ENCODE measurements around the gene EFCAB11. TPM values are rescaled to one million over a fixed set of nuclear protein-coding genes. Genes with fewer than 3 reads are reported as not detected.

Gene EFCAB11
- polyA plus RNA-seq, 1 donor = 4.8 TPM

- DNase-seq = no peak
Observed at GRCh38 chr14:89865153-89865552, 89.4 kb downstream of the EFCAB11 start.

- DNase-seq = no peak
Observed at GRCh38 chr14:89862856-89863255, 91.7 kb downstream of the EFCAB11 start.

DNA sequence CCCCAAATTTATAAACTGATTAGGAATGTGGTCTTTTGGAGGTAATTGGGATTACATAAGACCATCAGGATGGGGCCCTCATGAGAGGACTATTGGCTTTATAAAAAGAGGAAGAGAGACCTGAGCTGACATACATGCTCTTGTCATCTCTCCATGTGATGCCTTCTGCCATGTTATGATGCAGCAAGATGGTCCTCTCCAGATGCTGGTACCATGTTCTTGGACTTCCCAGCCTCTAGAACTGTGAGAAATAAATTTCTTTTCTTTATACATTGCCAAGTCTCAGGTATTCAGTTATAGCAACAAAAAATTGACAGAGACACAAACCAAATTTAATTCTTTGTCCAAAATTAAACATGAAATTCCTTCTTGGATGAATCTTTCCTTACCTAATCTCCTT lies 92.9 kb downstream of the EFCAB11 start:
- no peak for DNase-seq

GRCh38 chr14:89858089-89858488 lies 96.4 kb downstream of the EFCAB11 start:
- no peak for DNase-seq

GRCh38 chr14:89856871-89857345 lies 97.6 kb downstream of the EFCAB11 start:
- DNase-seq = no peak

- DNase-seq = no peak
Observed at GRCh38 chr14:89855961-89856656, 98.4 kb downstream of the EFCAB11 start.

DNA sequence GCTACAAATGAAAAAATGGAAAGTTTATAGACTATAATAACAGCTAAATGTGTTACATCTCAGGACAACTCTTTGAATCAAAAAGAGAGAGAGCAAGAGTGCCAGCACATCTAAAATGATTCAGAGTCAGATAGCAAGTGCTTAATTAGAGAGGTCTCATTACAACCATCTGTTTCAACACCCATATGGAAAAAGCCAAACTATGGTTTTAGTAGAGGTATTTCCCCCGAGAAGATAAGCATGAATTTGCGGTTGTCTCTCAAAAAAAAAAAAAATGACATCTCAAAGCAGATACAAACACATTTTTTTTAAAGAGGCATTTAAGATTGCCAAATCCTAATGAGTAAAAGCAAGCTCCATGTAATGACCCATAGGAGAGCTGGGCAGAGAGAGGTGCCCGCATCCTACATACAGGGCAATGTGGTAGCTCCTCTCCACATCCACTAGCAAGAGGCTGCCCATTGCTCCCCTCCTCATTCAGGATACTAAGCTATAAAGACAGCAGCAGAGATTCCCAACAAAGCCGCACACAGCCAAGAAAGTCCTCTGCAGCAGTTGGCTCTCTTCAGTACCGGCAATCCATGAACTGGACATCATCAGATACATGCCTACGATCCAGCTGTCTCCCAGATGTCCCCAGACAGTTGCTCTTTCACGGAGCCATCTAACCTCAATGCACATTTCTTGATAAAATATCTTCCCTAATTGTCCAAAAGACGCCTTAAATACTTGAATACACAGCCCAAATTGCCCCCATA lies 100.4 kb downstream of the EFCAB11 start:
- no peak for DNase-seq

- no peak for DNase-seq
Observed at GRCh38 chr14:89851106-89851505, 103.4 kb downstream of the EFCAB11 start.

GRCh38 chr14:89849931-89850330 lies 104.6 kb downstream of the EFCAB11 start:
- no peak for DNase-seq

DNA sequence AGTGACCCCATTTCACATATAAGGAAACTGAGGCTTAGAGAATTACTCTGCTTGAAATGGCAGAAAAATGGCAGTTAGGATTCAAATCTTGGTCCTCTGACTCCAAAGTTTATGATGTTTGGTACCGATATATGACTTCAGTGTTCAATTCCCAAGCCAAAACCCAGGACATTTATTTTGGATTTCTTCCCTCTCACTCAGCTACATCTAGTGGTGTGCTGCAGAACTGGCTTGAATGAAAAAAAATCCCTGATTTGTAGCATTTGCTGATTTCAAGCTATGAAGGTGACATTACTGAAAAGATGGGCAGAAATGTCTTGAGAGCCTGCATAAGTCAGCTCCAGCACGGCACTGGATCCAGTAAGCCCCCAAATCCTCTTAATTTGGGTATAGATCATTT lies 106.4 kb downstream of the EFCAB11 start:
- DNase-seq = no peak

DNA sequence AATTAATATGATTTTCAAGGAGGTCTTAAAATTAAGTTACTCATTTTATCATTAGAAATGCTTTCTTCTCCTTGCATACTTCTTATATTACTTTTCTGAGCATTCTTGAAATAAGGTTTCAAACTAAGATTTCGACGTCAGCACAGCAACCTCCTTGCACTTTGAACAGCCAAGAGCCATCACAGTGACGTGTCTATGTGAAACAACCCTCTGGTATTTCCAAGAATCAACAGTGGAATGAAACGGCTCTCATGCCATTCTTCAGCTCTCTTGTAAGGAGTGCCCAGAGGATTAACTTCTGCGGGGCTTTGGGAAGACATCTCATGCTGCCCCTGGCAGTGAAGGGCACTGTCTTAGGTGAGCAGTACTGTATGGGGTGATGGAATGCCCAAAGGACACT lies 109.2 kb downstream of the EFCAB11 start:
- no peak for DNase-seq

DNA sequence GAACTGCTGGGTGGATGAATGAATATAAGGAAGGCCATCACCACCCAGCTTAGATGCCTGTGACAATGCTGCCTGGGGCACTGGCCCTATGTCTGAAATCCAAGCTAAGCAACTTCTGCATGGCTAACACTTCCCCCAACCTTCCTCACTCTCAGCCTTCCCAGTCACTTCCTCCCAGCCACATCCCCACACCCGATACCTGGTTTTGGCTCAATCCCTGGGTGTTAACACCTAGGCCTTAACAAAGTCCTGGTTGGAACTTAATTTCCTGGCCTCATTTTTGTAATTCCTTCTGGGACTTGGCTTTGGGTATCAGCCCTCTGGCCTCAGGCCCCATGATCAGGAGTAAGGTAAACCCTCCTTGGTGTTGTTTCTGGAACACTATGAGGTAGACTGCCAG lies 110.0 kb downstream of the EFCAB11 start:
- DNase-seq = no peak

DNA sequence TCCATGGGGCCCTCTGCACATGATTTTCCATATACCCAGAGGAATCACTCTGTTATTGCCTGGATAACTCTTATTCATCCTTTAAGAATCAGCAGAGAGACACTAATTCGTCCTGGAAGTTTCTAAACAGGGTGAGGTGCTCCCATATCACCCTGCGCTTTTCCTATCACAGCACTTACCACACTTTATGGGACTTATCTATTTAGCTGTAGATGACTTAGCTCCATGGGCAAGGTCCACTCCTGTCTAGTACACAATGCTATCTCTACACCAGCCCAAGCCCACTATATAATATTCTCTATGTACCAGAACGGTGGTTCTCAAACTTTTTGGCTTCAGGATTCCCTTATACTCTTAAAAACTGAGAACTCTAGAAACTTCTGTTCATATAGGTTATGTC lies 111.7 kb downstream of the EFCAB11 start:
- DNase-seq = no peak

GRCh38 chr14:89841851-89842250 lies 112.7 kb downstream of the EFCAB11 start:
- DNase-seq = no peak

- no peak for DNase-seq
Observed at GRCh38 chr14:89836830-89837469, 117.6 kb downstream of the EFCAB11 start.

- no peak for DNase-seq
Observed at GRCh38 chr14:89833661-89834060, 120.9 kb downstream of the EFCAB11 start.

DNA sequence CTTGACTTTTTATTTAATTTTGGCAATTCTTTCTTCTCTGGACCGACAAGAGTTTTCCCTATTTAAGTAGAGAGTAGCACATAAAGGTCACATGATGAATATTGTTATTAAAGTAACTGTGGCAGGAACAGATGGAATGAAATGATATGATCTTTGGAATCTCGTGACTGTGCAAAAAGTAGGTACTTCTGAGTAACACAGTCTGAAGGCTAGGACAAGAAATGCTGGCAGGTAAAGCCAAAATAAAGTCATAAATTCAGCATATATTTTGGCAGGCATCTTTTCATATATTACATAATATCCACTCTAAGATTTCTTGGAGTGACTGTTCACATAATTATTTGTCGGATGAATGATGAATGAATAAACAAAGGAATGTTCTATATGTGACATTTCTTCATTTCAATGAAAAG lies 121.4 kb downstream of the EFCAB11 start:
- no peak for DNase-seq

DNA sequence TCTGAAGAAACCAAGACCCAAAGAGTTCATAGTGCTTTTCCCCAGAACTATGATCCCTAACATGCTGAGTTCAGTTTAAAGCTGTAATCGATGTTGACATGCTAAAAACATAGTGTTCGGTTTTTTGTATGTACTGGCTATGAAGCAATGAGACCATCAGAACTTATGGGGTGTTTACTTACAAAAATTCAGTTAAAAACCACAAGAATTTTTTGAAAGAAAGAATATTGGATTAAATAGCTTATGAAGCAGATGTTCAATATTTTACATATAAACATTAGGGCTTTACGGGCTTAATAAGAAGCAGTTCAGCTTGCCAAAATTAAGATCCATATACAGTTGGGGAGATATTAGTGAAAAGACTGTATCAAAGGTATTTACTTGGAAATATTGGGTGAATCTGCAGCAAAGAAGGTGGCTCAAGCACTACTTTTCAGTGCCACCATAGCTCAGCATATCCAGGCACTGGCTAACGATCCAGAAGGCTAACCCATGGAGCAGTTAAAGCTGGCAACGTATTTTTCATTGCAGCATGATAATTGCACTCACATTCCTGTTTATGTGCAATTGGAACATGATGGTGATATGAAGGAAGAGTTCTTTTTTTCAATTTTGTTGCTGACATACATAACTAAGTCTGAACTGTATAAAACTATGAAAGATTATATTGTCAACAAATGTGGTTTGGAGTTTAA lies 125.9 kb downstream of the EFCAB11 start:
- DNase-seq = no peak

- DNase-seq = no peak
Observed at GRCh38 chr14:89827265-89827664, 127.3 kb downstream of the EFCAB11 start.

- DNase-seq = no peak
Observed at GRCh38 chr14:89826596-89826995, 127.9 kb downstream of the EFCAB11 start.

DNA sequence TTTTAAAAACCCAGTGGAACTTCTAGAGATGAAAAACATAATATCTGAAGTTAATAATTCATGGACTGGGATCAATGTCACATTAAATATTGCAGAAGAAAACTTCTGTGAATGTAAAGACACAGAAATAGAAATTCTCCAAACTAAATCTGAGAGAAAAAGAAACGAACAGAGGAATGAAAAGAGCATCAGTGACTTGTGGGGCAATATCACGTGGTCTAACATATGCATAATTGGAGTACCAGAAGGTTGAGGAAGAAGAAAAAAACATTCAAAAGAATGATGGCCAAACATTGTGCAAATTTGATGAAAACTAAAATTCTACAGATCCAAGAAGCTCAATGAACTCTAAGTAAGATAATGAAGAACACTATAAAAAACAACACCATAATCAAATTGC lies 130.8 kb downstream of the EFCAB11 start:
- DNase-seq = no peak

GRCh38 chr14:89814126-89814525 lies 140.4 kb downstream of the EFCAB11 start:
- DNase-seq = no peak

DNA sequence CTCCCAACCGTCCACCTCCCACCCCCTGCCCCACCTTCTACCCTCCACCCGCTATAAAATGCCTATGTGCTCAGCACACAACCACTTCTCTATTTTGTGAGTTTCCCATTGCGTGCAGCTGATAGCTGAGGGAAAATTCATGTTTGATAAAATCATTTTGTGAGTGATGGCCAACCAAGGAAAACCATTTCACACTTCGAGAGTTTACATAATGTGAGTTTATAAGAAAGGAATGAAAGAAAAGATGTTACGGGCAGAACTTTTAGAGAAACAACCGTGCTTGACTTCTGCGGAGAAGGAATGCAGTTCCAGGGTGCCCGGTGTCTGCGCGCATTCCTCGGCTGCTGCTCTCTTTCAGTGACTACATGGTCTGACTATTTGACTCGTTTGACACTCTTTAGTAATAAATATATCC lies 140.9 kb downstream of the EFCAB11 start:
- DNase-seq = no peak

Data from hindlimb muscle (tissue), 1 donor.